ENCODE measurements around the gene MCRS1. TPM values are rescaled to one million over a fixed set of nuclear protein-coding genes. Genes with fewer than 3 reads are reported as not detected.

The MCRS1 gene
- polyA plus RNA-seq, 1 donor from 2014 or later, result 109 TPM

- no peaks in the 10 kb centered on the region for H3K79me2 ChIP-seq (replicated peaks; ENCODE audit: insufficient read depth, low read length)
- no peaks in the 10 kb centered on the region for H3F3A ChIP-seq (ENCODE audit: insufficient read depth, low read length, poor library complexity, severe bottlenecking)
- no peaks in the 10 kb centered on the region for H3K9me2 ChIP-seq (ENCODE audit: insufficient read depth, low read length)
- no peaks in the 10 kb centered on the region for H3K9me3 ChIP-seq (ENCODE audit: low read length)
- H3K4me2 ChIP-seq (ENCODE audit: low read length), result no peak overlapping the region
- no peaks in the 10 kb centered on the region for H3K36me3 ChIP-seq (ENCODE audit: insufficient read depth, low read length)
- H3K4me3 ChIP-seq (ENCODE audit: low read length), result no peak overlapping the region
- H4K20me1 ChIP-seq (ENCODE audit: insufficient read depth), result no peaks in the 10 kb centered on the region
- H3K27me3 ChIP-seq (ENCODE audit: insufficient read depth, low read depth, low read length), result no peaks in the 10 kb centered on the region
- H2AFZ ChIP-seq (ENCODE audit: low read depth, low read length), result no peak overlapping the region
- no peak overlapping the region for H3K27ac ChIP-seq (ENCODE audit: low read length)
- no peak overlapping the region for H3K9ac ChIP-seq (ENCODE audit: low read length)
- TF ChIP-seq EZH2 (IDR thresholded peaks at IDR 0.05; ENCODE audit: borderline replicate concordance, insufficient read depth, low read length, poor library complexity, severe bottlenecking) (no peak), RAD21 (conservative IDR thresholded peaks at IDR 0.05) (no peak), MXI1 (conservative IDR thresholded peaks at IDR 0.05; ENCODE audit: poor library complexity, severe bottlenecking) (no peak), POLR2AphosphoS5 (IDR thresholded peaks at IDR 0.05) (no peak), TAF1 (IDR thresholded peaks at IDR 0.05; ENCODE audit: low read depth) (no peak), SMC3 (conservative IDR thresholded peaks at IDR 0.05; ENCODE audit: poor library complexity) (no peak), CTCF (IDR thresholded peaks at IDR 0.05; ENCODE audit: poor library complexity, severe bottlenecking) (no peak), REST (IDR thresholded peaks at IDR 0.05; ENCODE audit: borderline replicate concordance) (no peak)
Measured at GRCh38 chr12:49577589-49578315, 9.8 kb upstream of the MCRS1 start.

GRCh38 chr12:49568442-49569162 is 660 bp upstream of the MCRS1 start:
- Histone ChIP-seq H2AFZ (ENCODE audit: low read depth, low read length) (peak overlapping the region; percentile 70), H3K79me2 (replicated peaks; ENCODE audit: insufficient read depth, low read length) (peaks cover 11% of the 10 kb centered on the region), H3K27me3 (ENCODE audit: insufficient read depth, low read depth, low read length) (no peaks in the 10 kb centered on the region), H3K4me2 (ENCODE audit: low read length) (peak overlapping the region; percentile 93), H3K9ac (ENCODE audit: low read length) (peak overlapping the region; percentile 83), H3K27ac (ENCODE audit: low read length) (peak overlapping the region; percentile 83), H4K20me1 (ENCODE audit: insufficient read depth) (no peaks in the 10 kb centered on the region), H3K36me3 (ENCODE audit: insufficient read depth, low read length) (no peaks in the 10 kb centered on the region), H3K4me3 (ENCODE audit: low read length) (peak overlapping the region; percentile 95), H3K9me3 (ENCODE audit: low read length) (no peaks in the 10 kb centered on the region), H3K9me2 (ENCODE audit: insufficient read depth, low read length) (no peaks in the 10 kb centered on the region), H3F3A (ENCODE audit: insufficient read depth, low read length, poor library complexity, severe bottlenecking) (no peaks in the 10 kb centered on the region)
- TF ChIP-seq EZH2 (IDR thresholded peaks at IDR 0.05; ENCODE audit: borderline replicate concordance, insufficient read depth, low read length, poor library complexity, severe bottlenecking), result no peak
- no peak for TF ChIP-seq RAD21 (conservative IDR thresholded peaks at IDR 0.05)
- no peak for TF ChIP-seq TAF1 (IDR thresholded peaks at IDR 0.05; ENCODE audit: low read depth)
- TF ChIP-seq REST (IDR thresholded peaks at IDR 0.05; ENCODE audit: borderline replicate concordance), result no peak
- TF ChIP-seq POLR2AphosphoS5 (IDR thresholded peaks at IDR 0.05), result no peak
- TF ChIP-seq EP300 (conservative IDR thresholded peaks at IDR 0.05; ENCODE audit: poor library complexity, severe bottlenecking), result no peak
- TF ChIP-seq SMC3 (conservative IDR thresholded peaks at IDR 0.05; ENCODE audit: poor library complexity), result no peak
- TF ChIP-seq MXI1 (conservative IDR thresholded peaks at IDR 0.05; ENCODE audit: poor library complexity, severe bottlenecking), result no peak
- TF ChIP-seq CTCF (IDR thresholded peaks at IDR 0.05; ENCODE audit: poor library complexity, severe bottlenecking), result no peak

Measured in neural cell (in vitro differentiated cells).